Measurements from ENCODE around the gene PLEKHH1.
"Not testable (repeated sequence)": the region's sequence is repeated elsewhere in the genome, so short reads cannot be mapped to it uniquely, and the experiment has no call there.

PLEKHH1 gene

GRCh38 chr14:67602076-67602475, 69.0 kb downstream of the PLEKHH1 start:
- no peak for DNase-seq (ENCODE audit: low read depth, low spot score)
- no peak overlapping the region for H3K4me3 ChIP-seq (ENCODE audit: low read length)

DNA sequence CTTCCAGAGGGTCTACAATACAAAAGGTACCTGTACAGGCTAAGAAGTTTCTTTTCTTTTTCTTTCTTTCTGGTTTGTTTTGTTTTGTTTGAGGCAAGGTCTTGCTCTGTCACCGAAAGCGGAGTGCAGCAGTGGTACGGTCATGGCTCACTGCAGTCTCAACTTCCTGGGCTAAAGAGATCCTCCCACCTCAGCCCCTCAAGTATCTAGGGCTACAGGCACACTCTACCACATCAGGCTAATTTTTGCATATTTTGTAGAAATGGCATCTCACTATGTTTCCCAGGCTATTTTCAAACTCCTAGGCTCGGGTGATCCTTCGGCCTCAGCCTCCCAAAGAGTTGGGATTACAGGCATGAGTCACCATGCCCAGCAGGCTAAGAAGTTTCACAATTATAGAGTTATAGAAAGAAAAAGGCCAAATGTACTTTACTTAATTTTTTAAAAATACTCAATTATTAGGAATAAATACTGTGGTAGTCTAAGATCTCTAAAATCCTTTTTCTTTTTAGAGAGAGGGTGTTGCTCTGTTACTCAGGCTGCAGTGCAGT, 70.0 kb downstream of the PLEKHH1 start:
- no peak overlapping the region for H3K4me3 ChIP-seq (ENCODE audit: low read length)
- no peak for DNase-seq (ENCODE audit: low read depth, low spot score)

DNA sequence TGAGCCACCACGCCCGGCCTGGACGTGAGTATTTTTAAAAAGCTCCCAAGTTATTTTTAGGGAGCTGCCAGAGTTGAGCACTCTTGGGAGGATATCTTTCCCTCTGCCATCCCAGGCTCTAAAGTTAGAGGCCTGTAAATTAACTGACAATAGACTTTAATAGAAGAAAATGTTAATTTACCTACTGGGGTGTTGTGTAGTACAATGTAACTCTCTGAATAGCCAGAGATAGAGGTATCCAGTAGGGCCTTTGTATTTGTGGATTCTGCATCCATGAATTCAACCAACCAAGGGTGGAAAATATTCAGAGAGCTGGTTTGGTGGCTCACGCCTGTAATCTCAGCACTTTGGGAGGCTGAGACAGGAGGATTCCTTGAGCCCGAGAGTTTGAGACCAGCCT, 74.6 kb downstream of the PLEKHH1 start:
- H3K4me3 ChIP-seq (ENCODE audit: low read length): no peak overlapping the region
- no peak for DNase-seq (ENCODE audit: low read depth, low spot score)

- DNase-seq (ENCODE audit: low read depth, low spot score): no peak
- no peak overlapping the region for H3K4me3 ChIP-seq (ENCODE audit: low read length)
Observed at GRCh38 chr14:67609642-67610310, 76.7 kb downstream of the PLEKHH1 start.

GRCh38 chr14:67610491-67610890, 77.4 kb downstream of the PLEKHH1 start:
- no peak overlapping the region for H3K4me3 ChIP-seq (ENCODE audit: low read length)
- DNase-seq (ENCODE audit: low read depth, low spot score): no peak

GRCh38 chr14:67618617-67619063, 85.5 kb downstream of the PLEKHH1 start:
- DNase-seq (ENCODE audit: low read depth, low spot score): peak; percentile 77
- H3K4me3 ChIP-seq (ENCODE audit: low read length): no peak overlapping the region

DNA sequence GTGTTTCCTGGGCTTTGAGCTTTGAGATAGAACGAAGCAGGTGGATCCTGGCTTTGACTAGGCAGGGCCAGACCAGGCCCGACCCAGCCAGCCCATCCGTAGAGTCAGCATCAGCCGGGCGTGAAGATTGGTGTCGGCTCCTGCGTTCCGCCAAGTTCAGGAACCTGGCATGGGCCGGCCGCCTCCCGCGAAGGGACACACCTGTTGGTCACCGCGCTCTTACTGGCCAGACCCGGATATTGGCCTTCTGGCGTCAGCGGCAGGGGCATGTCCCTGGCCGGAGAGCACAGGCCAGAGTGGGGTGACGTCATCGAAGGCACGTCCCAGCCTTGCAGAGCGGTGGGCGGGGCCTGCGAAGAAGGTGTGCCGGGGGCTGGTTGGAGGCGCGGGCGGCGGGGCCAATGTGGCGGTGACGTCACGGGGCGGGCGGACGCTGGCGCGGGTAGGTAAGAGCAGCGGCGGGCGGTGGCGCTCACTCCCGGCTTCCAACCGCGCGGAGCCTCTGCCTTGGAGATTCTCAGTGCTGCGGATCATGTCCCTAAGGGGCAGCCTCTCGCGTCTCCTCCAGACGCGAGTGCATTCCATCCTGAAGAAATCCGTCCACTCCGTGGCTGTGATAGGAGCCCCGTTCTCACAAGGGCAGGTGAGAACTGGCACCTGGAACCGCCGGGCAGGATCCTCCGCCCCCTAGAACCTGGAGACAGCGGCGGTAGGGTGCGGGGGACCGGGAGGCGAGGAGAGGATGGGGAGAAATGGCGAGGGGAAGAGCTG, 86.5 kb downstream of the PLEKHH1 start, which contains the start of gene ARG2:
Gene ARG2 (plus strand): TSS at position 475 of the 771 bp plus-strand sequence. CDS start 58 bp downstream, at position 533.
- peak within 1 kb of the TSS; percentile 65 for H3K4me3 ChIP-seq (ENCODE audit: low read length)
- DNase-seq (ENCODE audit: low read depth, low spot score): peak; percentile 74

- no peak for DNase-seq (ENCODE audit: low read depth, low spot score)
Observed at GRCh38 chr14:67620217-67620785, 87.2 kb downstream of the PLEKHH1 start.

GRCh38 chr14:67622675-67623074, 89.6 kb downstream of the PLEKHH1 start:
- H3K4me3 ChIP-seq (ENCODE audit: low read length): no peak overlapping the region
- DNase-seq (ENCODE audit: low read depth, low spot score): peak; percentile 31

More at GRCh38 chr14:67620217-67620785, 87.2 kb downstream of the PLEKHH1 start:
- H3K4me3 ChIP-seq (ENCODE audit: low read length): peak overlapping the region; percentile 65

- H3K4me3 ChIP-seq (ENCODE audit: low read length): no peak overlapping the region
- DNase-seq (ENCODE audit: low read depth, low spot score): no peak
Observed at GRCh38 chr14:67623114-67623513, 90.0 kb downstream of the PLEKHH1 start.

DNA sequence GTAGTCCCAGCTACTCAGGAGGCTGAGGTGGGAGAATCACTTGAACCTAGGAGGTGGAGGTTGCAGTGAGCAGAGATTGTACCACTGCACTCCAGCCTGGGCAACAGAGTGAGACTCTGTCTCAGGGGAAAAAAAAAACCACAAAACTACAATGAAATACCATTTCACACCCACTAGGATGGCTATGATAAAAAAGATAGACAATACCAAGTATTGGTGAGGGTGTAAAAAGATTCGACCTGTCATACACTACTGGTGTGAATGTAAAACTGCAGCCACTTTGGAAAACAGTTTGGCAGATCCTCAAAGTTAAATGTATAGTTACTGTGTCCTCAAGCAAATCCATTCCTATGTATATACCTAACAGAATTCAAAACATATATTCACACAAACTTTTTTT, 93.0 kb downstream of the PLEKHH1 start:
- H3K4me3 ChIP-seq (ENCODE audit: low read length); DNase-seq (ENCODE audit: low read depth, low spot score): not testable (repeated sequence)

GRCh38 chr14:67627519-67627918, 94.4 kb downstream of the PLEKHH1 start:
- no peak for DNase-seq (ENCODE audit: low read depth, low spot score)
- H3K4me3 ChIP-seq (ENCODE audit: low read length): no peak overlapping the region

- no peak overlapping the region for H3K4me3 ChIP-seq (ENCODE audit: low read length)
- no peak for DNase-seq (ENCODE audit: low read depth, low spot score)
Observed at GRCh38 chr14:67630186-67630585, 97.1 kb downstream of the PLEKHH1 start.

- no peak for DNase-seq (ENCODE audit: low read depth, low spot score)
- no peak overlapping the region for H3K4me3 ChIP-seq (ENCODE audit: low read length)
Observed at GRCh38 chr14:67630938-67631337, 97.8 kb downstream of the PLEKHH1 start.

GRCh38 chr14:67633451-67634147, 100.5 kb downstream of the PLEKHH1 start:
- no peak for DNase-seq (ENCODE audit: low read depth, low spot score)
- no peak overlapping the region for H3K4me3 ChIP-seq (ENCODE audit: low read length)

- no peak overlapping the region for H3K4me3 ChIP-seq (ENCODE audit: low read length)
- DNase-seq (ENCODE audit: low read depth, low spot score): no peak
Observed at GRCh38 chr14:67636361-67636919, 103.3 kb downstream of the PLEKHH1 start.

- no peak overlapping the region for H3K4me3 ChIP-seq (ENCODE audit: low read length)
- DNase-seq (ENCODE audit: low read depth, low spot score): no peak
Observed at GRCh38 chr14:67638642-67639041, 105.6 kb downstream of the PLEKHH1 start.
